H9 (cell line): ENCODE results near the gene PREX1. TPM values are rescaled to one million over a fixed set of nuclear protein-coding genes. Genes with fewer than 3 reads are reported as not detected.

Source experiments
- DNase-seq: peaks from one replicate; pipeline ENCODE4 v3.0.0-alpha.2; 2017
- H2AFZ ChIP-seq: one replicate; pipeline ENCODE4 v1.6.1; 2013; ENCODE audit warnings: mild to moderate bottlenecking, low read length, control low read depth, moderate library complexity
- H2AK5ac ChIP-seq: 2 replicates; pipeline ENCODE4 v1.6.1; 2013; ENCODE audit warnings: low read length, control low read depth, mixed read lengths; ENCODE audit not compliant: insufficient read length
- H2BK120ac ChIP-seq: one replicate; pipeline ENCODE4 v1.6.1; 2013; ENCODE audit warnings: low read depth, mild to moderate bottlenecking, low read length, control low read depth, inconsistent platforms; ENCODE audit not compliant: poor library complexity, severe bottlenecking
- H2BK12ac ChIP-seq: 2 replicates; pipeline ENCODE4 v1.6.1; 2013; ENCODE audit warnings: low read length, control low read depth, mixed read lengths, low read depth; ENCODE audit not compliant: insufficient read length
- H2BK15ac ChIP-seq: 2 replicates; pipeline ENCODE4 v1.6.1; 2013; ENCODE audit warnings: low read depth, low read length, control low read depth
- H2BK20ac ChIP-seq: one replicate; pipeline ENCODE4 v1.6.1; 2013; ENCODE audit warnings: low read depth, mild to moderate bottlenecking, low read length, control low read depth, inconsistent platforms; ENCODE audit not compliant: poor library complexity, severe bottlenecking
- H2BK5ac ChIP-seq: 2 replicates; pipeline ENCODE4 v1.6.1; 2013; ENCODE audit warnings: low read length, control low read depth, mixed read lengths; ENCODE audit not compliant: insufficient read length
- H3K14ac ChIP-seq: 2 replicates; pipeline ENCODE4 v1.6.1; 2013; ENCODE audit warnings: low read length, control low read depth; ENCODE audit not compliant: insufficient read depth
- H3K18ac ChIP-seq: 2 replicates; pipeline ENCODE4 v1.6.1; 2013; ENCODE audit warnings: low read depth, mild to moderate bottlenecking, mixed read lengths, low read length, control low read depth; ENCODE audit not compliant: insufficient read length
- H3K23ac ChIP-seq: 2 replicates; pipeline ENCODE4 v1.6.1; 2013; ENCODE audit warnings: low read length, control low read depth, mixed read lengths, low read depth; ENCODE audit not compliant: insufficient read length
- H3K23me2 ChIP-seq: 2 replicates; pipeline ENCODE4 v1.6.1; 2013; ENCODE audit warnings: low read depth, mild to moderate bottlenecking, mixed read lengths, low read length, control low read depth; ENCODE audit not compliant: insufficient read length, poor library complexity, severe bottlenecking
- H3K27ac ChIP-seq: 2 replicates; pipeline ENCODE4 v1.5.1; 2013; ENCODE audit warnings: low read length, control low read depth, mixed read lengths, low read depth; ENCODE audit not compliant: insufficient read length
- H3K27me3 ChIP-seq: 2 replicates; pipeline ENCODE4 v1.6.1; 2013; ENCODE audit warnings: low read length, control low read depth, inconsistent platforms; ENCODE audit not compliant: insufficient read depth
- H3K4ac ChIP-seq: 2 replicates; pipeline ENCODE4 v1.6.1; 2013; ENCODE audit warnings: low read depth, mild to moderate bottlenecking, control low read depth, inconsistent platforms, low read length, moderate library complexity
- H3K4me1 ChIP-seq: 2 replicates; pipeline ENCODE4 v1.6.1; 2013; ENCODE audit warnings: low read length, control low read depth, inconsistent platforms; ENCODE audit not compliant: insufficient read depth
- H3K4me2 ChIP-seq: 2 replicates; pipeline ENCODE4 v1.6.1; 2013; ENCODE audit warnings: low read length, control low read depth, mixed read lengths; ENCODE audit not compliant: insufficient read length, insufficient read depth
- H3K56ac ChIP-seq: 2 replicates; pipeline ENCODE4 v1.6.1; 2013; ENCODE audit warnings: low read depth, mild to moderate bottlenecking, mixed read lengths, low read length, control low read depth; ENCODE audit not compliant: insufficient read length
- H3K79me1 ChIP-seq: 2 replicates; pipeline ENCODE4 v1.6.1; 2013; ENCODE audit warnings: low read depth, mild to moderate bottlenecking, moderate library complexity, low read length, control low read depth, inconsistent platforms; ENCODE audit not compliant: insufficient read depth, poor library complexity, severe bottlenecking
- H3K79me2 ChIP-seq: 2 replicates; pipeline ENCODE4 v1.6.1; 2013; ENCODE audit warnings: low read length, control low read depth, inconsistent platforms; ENCODE audit not compliant: insufficient read depth
- H3K9ac ChIP-seq: 2 replicates; pipeline ENCODE4 v1.6.1; 2013; ENCODE audit warnings: low read length, control low read depth, mixed read lengths; ENCODE audit not compliant: insufficient read length; ENCODE audit errors: extremely low read depth
- H3K9me3 ChIP-seq: one replicate; pipeline ENCODE4 v1.6.1; 2013; ENCODE audit warnings: low read depth, low read length, inconsistent platforms; ENCODE audit not compliant: control insufficient read depth
- H3T11ph ChIP-seq: one replicate; pipeline ENCODE4 v1.6.1; 2013; ENCODE audit warnings: mild to moderate bottlenecking, low read length, control low read depth, inconsistent platforms
- H4K20me1 ChIP-seq: one replicate; pipeline ENCODE4 v1.6.1; 2013; ENCODE audit not compliant: control insufficient read depth, insufficient read length, insufficient read depth
- H4K5ac ChIP-seq: 2 replicates; pipeline ENCODE4 v1.6.1; 2013; ENCODE audit warnings: low read depth, mild to moderate bottlenecking, mixed read lengths, low read length, control low read depth; ENCODE audit not compliant: insufficient read length
- H4K8ac ChIP-seq: replicated peaks from 2 replicates; pipeline ENCODE4 v1.6.1; 2013; ENCODE audit warnings: low read length, control low read depth, mixed read lengths, low read depth; ENCODE audit not compliant: insufficient read length
- H4K91ac ChIP-seq: 2 replicates; pipeline ENCODE4 v1.6.1; 2013; ENCODE audit warnings: low read depth, mild to moderate bottlenecking, moderate library complexity, mixed read lengths, low read length, control low read depth; ENCODE audit not compliant: insufficient read length
- H3K27ac Mint-ChIP-seq, 3 experiments: 2 replicates in 2 of 3; 3 replicates in 1 of 3; pipeline ENCODE4 v1.8.0; 2020 to 2021; ENCODE audit warnings: mixed read lengths in 3 of 3, mild to moderate bottlenecking in 1 of 3, moderate library complexity in 1 of 3
- H3K27me3 Mint-ChIP-seq: 2 replicates; pipeline ENCODE4 v1.8.0; 2021; ENCODE audit warnings: low read depth, mild to moderate bottlenecking, moderate library complexity, mixed read lengths
- H3K36me3 Mint-ChIP-seq, 3 experiments: 2 replicates in 2 of 3; 3 replicates in 1 of 3; pipeline ENCODE4 v1.8.0; 2020 to 2021; ENCODE audit warnings: low read depth in 3 of 3, mixed read lengths in 3 of 3; ENCODE audit not compliant: insufficient read depth in 1 of 3
- H3K4me1 Mint-ChIP-seq, 2 experiments: 2 replicates each; pipeline ENCODE4 v1.8.0; 2020; ENCODE audit warnings: mixed read lengths in 2 of 2
- H3K4me3 Mint-ChIP-seq, 2 experiments: 2 replicates in 1 of 2; 3 replicates in 1 of 2; pipeline ENCODE4 v1.8.0; 2020 to 2021; ENCODE audit warnings: mild to moderate bottlenecking in 2 of 2, mixed read lengths in 2 of 2, moderate library complexity in 1 of 2
- H3K9me3 Mint-ChIP-seq, 2 experiments: 2 replicates in 1 of 2; 3 replicates in 1 of 2; pipeline ENCODE4 v1.8.0; 2020; ENCODE audit warnings: mild to moderate bottlenecking in 2 of 2, mixed read lengths in 2 of 2, moderate library complexity in 1 of 2
- CTCF ChIP-seq: fragments of 200-600 bp; sonication (generic); conservative IDR thresholded peaks from 3 replicates; pipeline ENCODE4 v1.8.0; 2021; ENCODE audit warnings: antibody characterized with exemption, mild to moderate bottlenecking
- WGBS: extraction: QIAGEN DNeasy Blood & Tissue Kit; methylation state at CpG from one replicate; pipeline ENCODE4 v1.1.7; 2013; ENCODE audit warnings: missing lambda C conversion rate, low lambda C conversion rate, mixed read lengths; ENCODE audit not compliant: insufficient read length; ENCODE audit errors: extremely low coverage; 5-methylcytosine and 5-hydroxymethylcytosine counted together
- total RNA-seq: library from RNA; stranded (reverse); gene quantifications from 2 replicates; pipeline ENCODE4 v1.2.1, GENCODE V29; 2021

The PREX1 gene
- total RNA-seq, 1 experiment from 2014 or later: 6.6 TPM

- no peak overlapping the region; the same call in 1 of the 2 replicates for H3K14ac ChIP-seq
- Mint-ChIP-seq H3K4me1 (peaks cover 0 to 13% of the 10 kb centered on the region in 2 experiments; a peak in 1 of 4 replicates), H3K27ac (no peak overlapping the region), H3K36me3 (no peaks in the 10 kb centered on the region), H3K4me3 (no peak overlapping the region), H3K9me3 (no peaks in the 10 kb centered on the region; a peak in 2 of 5 replicates), H3K27me3 (no peaks in the 10 kb centered on the region; the same call in 1 of the 2 replicates)
- H2AFZ ChIP-seq: no peak overlapping the region
- H3K23ac ChIP-seq: no peak overlapping the region
- no peak overlapping the region for H2BK20ac ChIP-seq
- no peak overlapping the region for H4K8ac ChIP-seq
- H3K4me2 ChIP-seq: no peak overlapping the region
- H3K18ac ChIP-seq: no peak overlapping the region
- H3K4ac ChIP-seq: no peak overlapping the region
- H3K9me3 ChIP-seq: no peaks in the 10 kb centered on the region
- no peak overlapping the region for H2AK5ac ChIP-seq
- no peaks in the 10 kb centered on the region for H3K23me2 ChIP-seq
- no peak overlapping the region for H2BK12ac ChIP-seq
- H3K4me1 ChIP-seq: no peaks in the 10 kb centered on the region
- H3K56ac ChIP-seq: no peak overlapping the region
- H4K20me1 ChIP-seq: no peaks in the 10 kb centered on the region
- H3K27me3 ChIP-seq: no peaks in the 10 kb centered on the region
- TF ChIP-seq CTCF: no peak
- H4K5ac ChIP-seq: no peak overlapping the region
- no peaks in the 10 kb centered on the region for H3K79me2 ChIP-seq
- no peak overlapping the region for H2BK15ac ChIP-seq
- no CpG with 5 or more reads among the region's 7 CpGs for WGBS
- H3K79me1 ChIP-seq: no peaks in the 10 kb centered on the region
- no peak overlapping the region for H2BK120ac ChIP-seq
- H3T11ph ChIP-seq: no peak overlapping the region
- H4K91ac ChIP-seq: no peak overlapping the region
- H3K9ac ChIP-seq: no peak overlapping the region
- no peak overlapping the region for H2BK5ac ChIP-seq
- no peak overlapping the region for H3K27ac ChIP-seq
- DNase-seq: no peak
Measured at GRCh38 chr20:48617481-48617880, 210.3 kb downstream of the PREX1 start.
